Cardiac ventricle fibroblast (primary cell): ENCODE measurements around the gene SNX9. TPM values are rescaled to one million over a fixed set of nuclear protein-coding genes. Genes with fewer than 3 reads are reported as not detected.

Experiments used
- total RNA-seq: library from RNA; depleted of rRNA; stranded (reverse); fragments of >200 nt; gene quantifications from 2 replicates; pipeline ENCODE4 v1.2.3, GENCODE V29; 2015

SNX9 gene
- 74.4 and 84.1 TPM in 2 replicates for total RNA-seq

DNA sequence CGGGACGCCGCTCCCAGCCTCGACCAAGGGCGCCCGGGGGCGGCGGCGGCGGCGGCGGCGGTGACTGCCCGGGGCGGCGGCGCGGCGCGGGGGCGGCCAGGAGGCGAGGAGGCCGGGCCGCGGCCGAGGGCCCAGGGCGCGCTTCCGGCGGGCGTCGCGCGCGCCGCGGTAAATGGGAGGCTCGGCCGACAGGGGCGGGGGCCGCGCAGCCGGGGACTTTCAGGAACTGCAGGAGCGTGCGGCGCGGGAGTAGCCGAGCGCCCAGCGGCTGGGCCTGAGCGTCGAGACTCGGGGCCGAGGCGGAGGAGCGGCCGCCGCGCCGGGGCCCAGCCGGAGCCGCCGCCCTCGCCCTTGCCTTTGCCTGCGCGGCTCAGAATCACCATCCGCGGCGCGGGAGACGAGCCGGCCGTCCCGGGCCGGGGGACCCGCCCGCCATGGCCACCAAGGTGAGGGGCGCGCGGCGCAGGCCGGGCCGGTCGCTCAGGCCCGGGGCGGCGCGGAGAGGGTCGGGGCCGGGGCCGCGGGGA, at the start of gene SNX9:
Gene SNX9, plus strand, starts transcription at position 246 of the 527 bp plus-strand sequence. Its CDS starts 189 bp downstream, at position 435.

DNA sequence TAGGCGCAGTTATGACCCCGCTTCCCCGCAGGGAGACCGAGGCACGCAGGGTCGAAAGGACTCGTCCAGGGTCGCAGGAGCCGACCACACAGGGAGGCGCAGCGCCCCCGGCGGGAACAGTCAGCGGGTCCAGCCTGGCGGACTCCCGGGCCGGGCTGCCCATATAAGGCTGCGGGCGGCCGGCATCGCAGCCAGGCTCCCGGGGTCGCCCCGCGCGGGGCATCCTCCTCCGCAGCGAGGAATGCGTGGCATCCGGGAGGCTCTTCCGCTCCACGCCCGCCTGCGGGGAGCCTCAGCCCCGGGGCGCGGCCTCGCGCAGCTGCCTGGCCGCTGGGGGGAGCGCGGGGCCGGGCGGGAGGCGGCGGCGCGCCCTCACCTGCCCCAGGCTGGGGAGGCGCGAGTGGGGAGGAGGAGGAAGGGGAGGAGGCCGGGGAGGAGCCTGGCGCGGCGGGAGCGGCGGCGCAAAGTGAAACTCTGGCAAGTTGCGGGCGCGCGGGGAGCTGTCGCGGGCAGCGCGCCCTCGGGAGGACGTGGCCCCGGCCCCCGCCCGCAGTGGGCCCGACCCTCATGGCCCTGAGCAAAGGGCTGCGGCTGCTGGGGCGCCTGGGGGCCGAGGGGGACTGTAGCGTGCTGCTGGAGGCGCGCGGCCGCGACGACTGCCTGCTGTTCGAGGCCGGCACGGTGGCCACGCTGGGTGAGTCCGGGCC, 158.5 kb downstream of the SNX9 start, which contains the start of gene SYNJ2:
Gene SYNJ2, plus strand, starts transcription at position 469 of the 707 bp plus-strand sequence. Its CDS starts 99 bp downstream, at position 568.

Other genes with a start within 250 kb of the SNX9 start
- 5.9 and 6.3 TPM in 2 replicates for gene SYNJ2, start 158.6 kb downstream of the SNX9 start, total RNA-seq